Measurements from ENCODE around the gene CHDH.

The CHDH gene

GRCh38 chr3:53850895-53851294 is 4.7 kb upstream of the CHDH start:
- DNase-seq: no peak

DNA sequence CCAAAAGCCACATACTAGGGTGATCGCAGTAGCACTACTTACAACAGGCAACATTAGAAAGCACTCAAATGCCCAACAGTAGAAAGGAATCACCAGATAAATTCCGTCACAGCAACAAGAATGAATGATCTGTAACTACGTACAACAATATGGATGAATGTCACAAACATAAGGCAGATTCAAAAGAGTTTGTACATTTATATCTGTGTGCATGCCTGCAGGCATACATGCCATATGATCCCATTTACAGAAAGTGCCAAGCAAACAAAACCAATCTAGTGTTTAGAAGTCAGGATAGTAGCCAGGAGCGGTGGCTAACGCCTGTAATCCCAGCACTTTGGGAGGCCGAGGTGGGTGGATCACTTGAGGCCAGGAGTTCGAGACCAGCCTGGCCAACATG is 3.7 kb upstream of the CHDH start:
- DNase-seq: no peak

DNA sequence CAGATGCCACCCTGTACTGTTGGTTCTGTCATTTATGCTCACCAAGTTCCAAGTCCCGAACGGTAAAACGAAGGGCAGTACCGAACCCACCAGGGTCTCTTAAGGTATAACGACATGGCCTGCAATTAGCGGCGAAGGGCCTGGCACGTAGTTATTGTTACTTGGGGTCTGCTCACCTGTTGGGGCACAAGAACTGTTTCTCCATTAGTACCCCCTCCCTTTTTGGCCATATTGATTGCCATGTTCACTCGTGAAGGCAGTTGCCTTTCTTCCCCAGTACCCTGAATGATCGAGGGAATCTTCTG is 584 bp upstream of the CHDH start:
- DNase-seq: no peak

DNA sequence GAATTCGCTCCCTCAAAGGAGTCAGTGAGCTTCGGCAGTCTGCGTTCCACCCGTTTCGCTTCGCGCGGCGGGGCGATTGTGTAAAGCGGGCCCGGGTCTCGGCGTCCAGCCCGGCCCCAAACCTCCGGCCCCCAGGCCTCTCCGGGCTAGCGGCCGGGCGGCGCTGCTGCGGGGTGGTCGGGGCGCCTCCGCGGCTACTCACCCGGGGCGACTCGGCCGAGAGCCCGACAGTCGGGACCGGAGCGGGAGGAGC is 412 bp downstream of the CHDH start:
- no peak for DNase-seq

GRCh38 chr3:53845103-53845880 is 927 bp downstream of the CHDH start:
- DNase-seq: peak; percentile 15

DNA sequence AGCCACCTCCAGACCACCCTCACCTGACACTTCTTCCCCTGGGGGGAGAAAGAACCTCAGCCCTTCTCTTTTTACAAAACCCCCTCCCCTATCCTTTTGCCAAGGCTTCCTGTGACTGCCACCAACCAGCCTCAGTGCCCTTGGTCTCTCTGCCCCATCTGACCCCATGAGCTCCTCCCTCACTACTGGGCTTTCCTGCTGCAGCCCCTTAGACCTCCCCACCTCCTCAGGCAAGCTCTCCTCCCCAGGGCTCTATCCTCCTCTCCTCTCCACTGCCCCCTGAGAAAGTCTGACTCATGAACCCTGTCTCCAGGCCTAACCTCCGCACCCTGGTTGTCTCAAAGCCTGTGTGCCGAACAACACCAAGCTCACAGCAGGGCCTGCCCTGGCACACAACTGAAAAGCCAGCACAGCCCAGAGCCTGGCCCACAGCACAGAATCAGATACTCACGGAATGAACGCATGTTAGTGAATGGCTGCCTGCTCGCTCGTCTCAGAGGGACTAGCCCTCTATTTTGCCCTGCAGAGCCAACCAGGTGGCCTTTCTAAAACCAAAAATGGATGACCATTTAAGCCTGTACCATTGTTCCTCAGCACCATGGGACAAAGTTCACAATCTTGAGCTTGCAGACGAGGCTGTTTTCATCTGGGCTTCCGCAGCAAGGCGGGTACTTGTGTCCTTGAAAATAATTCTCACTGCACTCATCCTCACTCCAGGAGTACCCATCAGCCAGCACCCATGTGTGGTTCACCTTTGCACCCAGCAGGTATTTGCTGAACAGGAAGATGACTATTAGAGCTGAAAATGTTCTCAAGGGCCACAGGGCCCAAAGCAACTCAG is 1.7 kb downstream of the CHDH start:
- DNase-seq: no peak

DNA sequence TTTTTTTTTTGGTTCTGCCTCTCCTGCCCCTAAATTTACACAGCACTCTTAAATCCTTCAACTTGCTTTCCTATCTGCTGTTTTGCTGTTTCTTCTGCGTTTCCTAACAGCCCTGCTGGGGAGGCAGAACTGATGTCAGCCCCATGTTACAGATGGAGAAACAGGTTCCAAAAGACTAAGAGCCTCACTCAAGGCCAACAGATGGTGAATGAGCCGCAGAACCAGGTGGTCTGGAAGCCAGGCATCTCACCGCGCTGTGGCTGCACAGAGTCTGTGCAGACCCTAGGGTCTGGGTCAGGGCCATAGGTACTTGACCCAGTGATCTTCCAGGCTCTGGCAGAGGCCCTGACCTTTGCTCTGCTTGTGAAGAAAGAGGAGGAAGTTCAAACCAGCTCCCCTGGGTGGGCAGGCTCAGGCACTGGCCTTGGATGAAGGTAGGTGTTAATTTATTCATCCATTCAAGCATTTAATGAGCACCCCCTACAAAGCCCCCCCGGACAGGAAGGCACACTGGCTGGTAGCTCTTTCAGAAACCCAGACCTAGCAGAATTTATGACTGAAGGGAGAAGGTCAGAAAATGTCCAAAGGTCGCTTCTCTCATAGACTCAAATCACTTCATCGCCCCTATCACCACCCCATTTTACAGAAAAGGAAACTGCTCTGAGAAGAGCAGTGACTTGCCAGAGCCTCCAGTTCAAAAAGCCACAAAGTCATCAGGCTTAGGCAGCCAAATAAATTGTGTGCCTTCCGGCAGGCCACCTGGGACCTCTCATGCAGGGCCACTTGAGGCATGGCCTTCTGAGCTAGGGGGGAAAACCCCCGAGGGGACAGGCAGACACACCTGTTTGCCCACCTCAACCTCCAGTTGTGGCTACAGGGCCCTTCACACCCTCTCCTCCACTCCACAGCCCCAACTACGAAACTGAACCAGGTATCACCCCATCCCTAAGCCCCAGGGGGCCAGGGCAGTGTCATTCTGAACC is 2.7 kb downstream of the CHDH start:
- no peak for DNase-seq

DNA sequence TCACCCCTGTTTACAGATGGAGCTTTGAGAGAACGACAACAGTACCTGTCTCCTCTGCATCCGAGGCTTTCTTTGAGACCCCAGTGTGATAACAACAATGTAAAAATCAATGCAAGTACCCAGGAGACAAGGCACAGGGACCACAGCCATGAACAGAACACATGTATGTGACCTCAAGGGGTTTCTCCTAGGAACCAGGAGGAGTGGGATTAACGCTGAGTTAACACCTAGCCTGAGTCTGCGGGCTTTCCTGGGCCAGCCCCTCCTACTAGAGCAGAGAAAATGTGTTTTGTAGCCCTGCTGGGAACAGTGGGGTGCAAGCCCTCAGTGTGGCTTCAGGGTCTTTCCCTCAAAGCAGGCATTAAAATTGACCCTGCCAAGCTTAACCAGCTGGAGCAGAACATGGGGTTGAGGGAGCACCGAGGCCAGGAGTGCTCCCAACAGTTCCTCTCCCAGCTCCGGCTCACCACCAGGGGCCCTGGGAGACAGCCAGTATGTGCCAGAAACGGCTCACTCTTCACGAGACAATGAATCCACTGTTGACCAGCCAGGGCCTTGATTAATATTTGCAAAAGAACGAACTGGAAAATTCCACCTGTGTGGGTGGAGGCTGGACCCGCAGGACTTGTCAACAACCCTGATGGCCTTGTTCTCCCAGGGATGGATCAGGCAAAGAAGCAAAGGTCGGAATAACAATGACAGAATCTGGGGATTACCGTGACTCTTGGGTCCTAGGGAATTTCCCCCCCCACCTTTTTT is 3.6 kb downstream of the CHDH start:
- DNase-seq: no peak

- no peak for DNase-seq
These were observed 4.9 kb downstream of the CHDH start for GRCh38 chr3:53841296-53841695.

- DNase-seq: no peak
These were observed 8.9 kb downstream of the CHDH start for GRCh38 chr3:53837331-53837730.

GRCh38 chr3:53836084-53836872 is 9.9 kb downstream of the CHDH start:
- no peak for DNase-seq

- DNase-seq: no peak
These were observed 11.0 kb downstream of the CHDH start for GRCh38 chr3:53835257-53835656.

GRCh38 chr3:53834429-53835095 is 11.7 kb downstream of the CHDH start:
- DNase-seq: peak; percentile 73

DNA sequence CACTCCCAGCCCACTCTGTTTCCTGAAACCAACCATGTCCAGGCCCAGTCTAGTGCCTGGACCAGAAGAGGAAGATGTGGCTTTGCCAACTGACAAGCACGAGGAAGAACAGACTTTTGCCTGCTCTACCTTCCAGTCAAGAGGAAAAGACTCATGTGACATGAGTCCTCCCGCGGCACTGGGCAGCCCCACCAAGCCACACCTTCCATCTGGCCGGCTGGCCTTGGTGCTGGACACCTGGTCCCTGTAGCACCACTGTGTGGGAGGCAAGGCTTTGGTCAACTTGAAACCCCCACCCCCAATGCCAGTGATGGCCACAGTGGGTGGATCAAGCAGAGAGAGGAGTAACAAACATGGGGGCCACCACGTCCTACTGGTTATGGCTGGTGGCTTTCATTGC is 12.5 kb downstream of the CHDH start:
- no peak for DNase-seq

DNA sequence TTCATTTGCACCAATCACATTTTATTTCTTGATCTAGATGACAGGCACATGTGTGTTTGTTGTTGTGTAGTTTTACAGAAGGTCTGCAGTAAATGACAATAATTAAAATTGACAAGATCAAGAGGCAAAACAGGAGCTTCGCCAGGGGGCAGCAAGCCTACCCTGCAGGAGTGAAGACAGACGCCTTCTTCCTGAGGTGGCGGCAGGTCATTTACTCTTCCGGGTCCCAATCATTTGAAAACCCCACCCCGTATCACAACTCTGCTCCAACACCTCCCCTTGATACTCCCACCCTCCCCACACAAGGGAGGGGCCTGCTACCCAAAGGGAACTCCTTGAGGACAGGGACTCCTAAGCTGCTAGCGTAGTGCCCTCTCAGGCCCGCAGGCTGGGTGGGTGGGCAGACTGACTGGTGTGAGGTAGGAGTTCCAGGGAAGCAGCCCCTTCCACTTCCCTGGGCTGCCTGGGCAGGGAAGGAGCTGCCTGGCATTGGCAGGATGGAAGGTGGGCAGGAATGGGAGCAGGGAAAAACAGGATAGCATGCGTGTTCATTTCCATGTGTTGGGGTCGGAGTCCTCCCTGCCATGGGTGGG is 13.1 kb downstream of the CHDH start:
- no peak for DNase-seq

- DNase-seq: no peak
These were observed 15.3 kb downstream of the CHDH start for GRCh38 chr3:53830944-53831343.

- DNase-seq: no peak
These were observed 16.6 kb downstream of the CHDH start for GRCh38 chr3:53829605-53830004.

GRCh38 chr3:53828581-53828980 is 17.6 kb downstream of the CHDH start:
- peak; percentile 38 for DNase-seq

GRCh38 chr3:53826048-53826447 is 20.2 kb downstream of the CHDH start:
- no peak for DNase-seq

DNA sequence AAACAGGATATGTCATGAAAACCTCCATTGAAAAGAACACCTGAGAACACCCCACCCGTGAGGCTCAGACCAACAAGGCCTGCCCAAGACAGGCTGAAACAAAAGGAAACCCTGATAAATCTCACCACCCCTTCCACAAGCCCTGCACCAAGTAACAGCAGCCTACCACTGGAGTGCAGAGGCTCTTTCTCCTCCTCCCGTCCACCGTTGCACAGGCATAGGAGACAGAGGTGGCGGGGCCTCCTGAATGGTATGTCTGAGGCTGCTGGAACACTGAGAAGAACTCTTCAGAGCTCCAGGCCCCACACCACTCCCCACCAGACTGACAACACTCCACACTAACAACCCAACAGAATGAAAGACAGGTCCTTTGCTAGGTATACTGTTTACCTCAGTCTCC is 21.4 kb downstream of the CHDH start:
- no peak for DNase-seq

Measured in suppressor macrophage treated with lipopolysaccharide for 4 hours (primary cell).